Measurements from ENCODE around the gene SNCAIP.

The SNCAIP gene

GRCh38 chr5:122463221-122463620, 151.2 kb downstream of the SNCAIP start:
- H3K9me2 ChIP-seq (ENCODE audit: low read depth, low read length), result no peaks in the 10 kb centered on the region
- no peaks in the 10 kb centered on the region for H3K27me3 ChIP-seq (ENCODE audit: insufficient read depth, low read length)
- no peak overlapping the region for H3K27ac ChIP-seq (ENCODE audit: low read depth, low read length, poor library complexity, severe bottlenecking)
- TF ChIP-seq, protein P1, sequence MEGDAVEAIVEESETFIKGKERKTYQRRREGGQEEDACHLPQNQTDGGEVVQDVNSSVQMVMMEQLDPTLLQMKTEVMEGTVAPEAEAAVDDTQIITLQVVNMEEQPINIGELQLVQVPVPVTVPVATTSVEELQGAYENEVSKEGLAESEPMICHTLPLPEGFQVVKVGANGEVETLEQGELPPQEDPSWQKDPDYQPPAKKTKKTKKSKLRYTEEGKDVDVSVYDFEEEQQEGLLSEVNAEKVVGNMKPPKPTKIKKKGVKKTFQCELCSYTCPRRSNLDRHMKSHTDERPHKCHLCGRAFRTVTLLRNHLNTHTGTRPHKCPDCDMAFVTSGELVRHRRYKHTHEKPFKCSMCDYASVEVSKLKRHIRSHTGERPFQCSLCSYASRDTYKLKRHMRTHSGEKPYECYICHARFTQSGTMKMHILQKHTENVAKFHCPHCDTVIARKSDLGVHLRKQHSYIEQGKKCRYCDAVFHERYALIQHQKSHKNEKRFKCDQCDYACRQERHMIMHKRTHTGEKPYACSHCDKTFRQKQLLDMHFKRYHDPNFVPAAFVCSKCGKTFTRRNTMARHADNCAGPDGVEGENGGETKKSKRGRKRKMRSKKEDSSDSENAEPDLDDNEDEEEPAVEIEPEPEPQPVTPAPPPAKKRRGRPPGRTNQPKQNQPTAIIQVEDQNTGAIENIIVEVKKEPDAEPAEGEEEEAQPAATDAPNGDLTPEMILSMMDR (IDR thresholded peaks at IDR 0.05; ENCODE audit: low read length), result no peak
- no peak for TF ChIP-seq EZH2 (IDR thresholded peaks at IDR 0.05; ENCODE audit: borderline replicate concordance, low read length)
- H2AFZ ChIP-seq (ENCODE audit: low read length), result no peak overlapping the region
- no peaks in the 10 kb centered on the region for H3F3A ChIP-seq (ENCODE audit: insufficient read depth, low read length)
- no peak overlapping the region for H3K4me3 ChIP-seq (ENCODE audit: low read depth, low read length, poor library complexity, severe bottlenecking)
- no peaks in the 10 kb centered on the region for H4K20me1 ChIP-seq (ENCODE audit: insufficient read depth, low read length)
- no peaks in the 10 kb centered on the region for H3K36me3 ChIP-seq (ENCODE audit: insufficient read depth, low read length)
- H3K9me3 ChIP-seq (ENCODE audit: low read length), result no peaks in the 10 kb centered on the region
- no peak overlapping the region for H3K4me2 ChIP-seq (ENCODE audit: low read length)
- H3K79me2 ChIP-seq (ENCODE audit: insufficient read depth, low read length), result no peaks in the 10 kb centered on the region
- H3K9ac ChIP-seq (ENCODE audit: low read length), result no peak overlapping the region
- no peaks in the 10 kb centered on the region for H3K4me1 ChIP-seq (ENCODE audit: insufficient read depth, low read length, severe bottlenecking)

GRCh38 chr5:122464191-122464590, 152.2 kb downstream of the SNCAIP start:
- Histone ChIP-seq H3K4me1 (ENCODE audit: insufficient read depth, low read length, severe bottlenecking) (no peaks in the 10 kb centered on the region), H3F3A (ENCODE audit: insufficient read depth, low read length) (no peaks in the 10 kb centered on the region), H3K79me2 (ENCODE audit: insufficient read depth, low read length) (no peaks in the 10 kb centered on the region), H2AFZ (ENCODE audit: low read length) (no peak overlapping the region), H3K4me3 (ENCODE audit: low read depth, low read length, poor library complexity, severe bottlenecking) (no peak overlapping the region), H3K36me3 (ENCODE audit: insufficient read depth, low read length) (no peaks in the 10 kb centered on the region), H3K27me3 (ENCODE audit: insufficient read depth, low read length) (no peaks in the 10 kb centered on the region), H3K9me3 (ENCODE audit: low read length) (no peaks in the 10 kb centered on the region), H4K20me1 (ENCODE audit: insufficient read depth, low read length) (no peaks in the 10 kb centered on the region), H3K9me2 (ENCODE audit: low read depth, low read length) (no peaks in the 10 kb centered on the region), H3K9ac (ENCODE audit: low read length) (no peak overlapping the region), H3K4me2 (ENCODE audit: low read length) (no peak overlapping the region), H3K27ac (ENCODE audit: low read depth, low read length, poor library complexity, severe bottlenecking) (no peak overlapping the region)
- no peak for TF ChIP-seq EZH2 (IDR thresholded peaks at IDR 0.05; ENCODE audit: borderline replicate concordance, low read length)
- TF ChIP-seq, protein P1 (IDR thresholded peaks at IDR 0.05; ENCODE audit: low read length), result no peak

DNA sequence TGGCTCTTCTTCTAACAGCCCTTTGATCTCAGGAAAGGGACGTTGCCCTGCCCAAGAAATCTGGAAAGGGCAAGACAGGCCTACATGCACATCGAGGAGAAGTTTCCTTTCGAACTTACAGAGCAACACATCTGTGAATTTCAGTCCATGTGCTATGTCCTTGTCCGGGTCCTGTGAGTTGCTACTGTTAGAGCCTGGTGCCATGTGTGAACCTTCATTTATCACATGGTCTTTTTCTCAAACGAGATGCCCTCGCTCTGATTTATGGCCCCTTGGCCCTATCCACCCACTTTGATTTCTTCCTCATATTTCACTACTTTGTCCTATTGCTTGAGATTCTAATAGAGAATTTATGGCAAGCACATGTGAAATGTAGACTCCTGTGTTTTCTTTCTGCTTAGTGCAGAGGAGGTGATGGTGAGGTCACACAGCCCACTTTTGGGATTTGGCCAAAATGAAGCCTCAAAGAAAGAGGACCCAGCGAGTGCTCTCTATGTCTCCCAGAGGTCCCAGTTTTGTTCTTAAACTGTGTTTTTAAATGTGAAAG, 153.1 kb downstream of the SNCAIP start:
- Histone ChIP-seq H3K9me2 (ENCODE audit: low read depth, low read length) (no peaks in the 10 kb centered on the region), H3K79me2 (ENCODE audit: insufficient read depth, low read length) (no peaks in the 10 kb centered on the region), H3K9ac (ENCODE audit: low read length) (no peak overlapping the region), H3K4me3 (ENCODE audit: low read depth, low read length, poor library complexity, severe bottlenecking) (no peak overlapping the region), H3K36me3 (ENCODE audit: insufficient read depth, low read length) (no peaks in the 10 kb centered on the region), H3K4me1 (ENCODE audit: insufficient read depth, low read length, severe bottlenecking) (no peaks in the 10 kb centered on the region), H3K27ac (ENCODE audit: low read depth, low read length, poor library complexity, severe bottlenecking) (no peak overlapping the region), H3K4me2 (ENCODE audit: low read length) (no peak overlapping the region), H2AFZ (ENCODE audit: low read length) (no peak overlapping the region), H4K20me1 (ENCODE audit: insufficient read depth, low read length) (no peaks in the 10 kb centered on the region), H3K9me3 (ENCODE audit: low read length) (no peaks in the 10 kb centered on the region), H3F3A (ENCODE audit: insufficient read depth, low read length) (no peaks in the 10 kb centered on the region), H3K27me3 (ENCODE audit: insufficient read depth, low read length) (no peaks in the 10 kb centered on the region)
- no peak for TF ChIP-seq EZH2 (IDR thresholded peaks at IDR 0.05; ENCODE audit: borderline replicate concordance, low read length)
- TF ChIP-seq, protein P1 (IDR thresholded peaks at IDR 0.05; ENCODE audit: low read length), result no peak

Data from OCI-LY1 (cell line).